NOMO-1 (cell line): ENCODE results near the gene CNST.

Experiments used
- DNase-seq, 2 experiments: peaks; one replicate each; lab custom pipeline; 2025; ENCODE audit not compliant: unreplicated experiment in 2 of 2; lab: John Stamatoyannopoulos, UW

CNST gene

GRCh38 chr1:246566128-246566812 is at the start of gene CNST, which contains the start of gene TFB2M:
TSS of gene CNST (plus strand) at chr1:246566456. CDS start at chr1:246591563, 25,107 bp downstream.
TSS of gene TFB2M (minus strand) at chr1:246566261. CDS start at chr1:246566138, 123 bp downstream.
- DNase-seq = peak; percentile 97 to 98

- no peak for DNase-seq
Observed at GRCh38 chr1:246517391-246517790, 48.9 kb upstream of the CNST start.

GRCh38 chr1:246518456-246519205 is 47.6 kb upstream of the CNST start:
- no peak for DNase-seq

- DNase-seq = no peak
Observed at GRCh38 chr1:246519514-246519913, 46.7 kb upstream of the CNST start.

GRCh38 chr1:246526380-246526779 is 39.9 kb upstream of the CNST start:
- no peak for DNase-seq

GRCh38 chr1:246526915-246527314 is 39.3 kb upstream of the CNST start:
- DNase-seq = no peak

- DNase-seq = peak; percentile 10 to 28
Observed at GRCh38 chr1:246527402-246528088, 38.7 kb upstream of the CNST start.

- DNase-seq = no peak
Observed at GRCh38 chr1:246528933-246529731, 37.1 kb upstream of the CNST start.

- no peak for DNase-seq
Observed at GRCh38 chr1:246530482-246530881, 35.8 kb upstream of the CNST start.

- no peak for DNase-seq
Observed at GRCh38 chr1:246532519-246532918, 33.7 kb upstream of the CNST start.

GRCh38 chr1:246533371-246533905 is 32.8 kb upstream of the CNST start:
- no peak for DNase-seq

GRCh38 chr1:246534114-246534513 is 32.1 kb upstream of the CNST start:
- DNase-seq = no peak

GRCh38 chr1:246537441-246537840 is 28.8 kb upstream of the CNST start:
- DNase-seq = no peak

- DNase-seq = no peak
Observed at GRCh38 chr1:246537887-246538286, 28.4 kb upstream of the CNST start.

GRCh38 chr1:246540738-246541491 is 25.3 kb upstream of the CNST start:
- DNase-seq = no peak

- DNase-seq = no peak
Observed at GRCh38 chr1:246544001-246544400, 22.3 kb upstream of the CNST start.

GRCh38 chr1:246549665-246550064 is 16.6 kb upstream of the CNST start:
- no peak for DNase-seq

- DNase-seq = no peak
Observed at GRCh38 chr1:246550402-246550801, 15.9 kb upstream of the CNST start.

- DNase-seq = no peak
Observed at GRCh38 chr1:246552110-246552509, 14.1 kb upstream of the CNST start.

GRCh38 chr1:246554201-246554600 is 12.1 kb upstream of the CNST start:
- DNase-seq = no peak
